B cell (primary cell): ENCODE measurements around the gene CD226. TPM values are rescaled to one million over a fixed set of nuclear protein-coding genes. Genes with fewer than 3 reads are reported as not detected.

Experiments used
- ATAC-seq: fragments of 200-7000 bp; cut with Tn5 transposase; one replicate; pipeline ENCODE4 v1.10.0; 2021; ENCODE audit warnings: low read depth, mild to moderate bottlenecking, moderate number of reproducible peaks, moderate library complexity
- CTCF ChIA-PET: fragments of 350-600 bp; sonication (Branson Sonifier 250); formaldehyde crosslinking; loops from one replicate; lab custom pipeline; 2021; ENCODE audit warnings: antibody characterized with exemption, inconsistent platforms; lab: Charles Lee
- POLR2A ChIA-PET: fragments of 350-600 bp; sonication (Branson Sonifier 250); formaldehyde crosslinking; loops from one replicate; lab custom pipeline; 2021; ENCODE audit warnings: antibody characterized with exemption; lab: Charles Lee
- DNase-seq: peaks from one replicate; pipeline ENCODE4 v3.0.0; 2013
- H2AFZ ChIP-seq: 2 replicates; pipeline ENCODE4 v1.6.1; 2012; ENCODE audit warnings: mild to moderate bottlenecking, low read depth, low read length; ENCODE audit not compliant: insufficient read depth, poor library complexity, severe bottlenecking
- H3K27ac ChIP-seq, 2 donors: 1 replicate in 1 of 2; 2 replicates in 1 of 2; pipeline ENCODE4 v1.5.1; 2012 to 2013; ENCODE audit warnings: low read length in 2 of 2, mild to moderate bottlenecking in 2 of 2, moderate library complexity in 1 of 2
- H3K27me3 ChIP-seq, 4 experiments: fragments of 200-600 bp in 1 of 4; sonication (generic) in 1 of 4; replicated peaks in 1 of 4; 1 replicate in 2 of 4; 2 replicates in 2 of 4; pipeline versions ENCODE4 v1.6.1 to v1.7.0; 2013 to 2016; ENCODE audit warnings: low read length in 3 of 4, mild to moderate bottlenecking in 2 of 4, mixed read lengths in 1 of 4, moderate library complexity in 1 of 4; ENCODE audit not compliant: insufficient read depth in 4 of 4, control insufficient read depth in 3 of 4; ENCODE audit errors: control extremely low read depth in 1 of 4
- H3K36me3 ChIP-seq, 2 experiments: replicated peaks in 1 of 2; 1 replicate in 1 of 2; 2 replicates in 1 of 2; pipeline versions ENCODE4 v1.6.1 to v1.7.1; 2013; ENCODE audit warnings: low read length in 1 of 2; ENCODE audit not compliant: insufficient read depth in 2 of 2, control insufficient read depth in 1 of 2; ENCODE audit errors: control extremely low read depth in 1 of 2, extremely low read depth in 1 of 2
- H3K4me1 ChIP-seq, 2 donors: fragments of 200-600 bp in 1 of 2; sonication (generic) in 1 of 2; 1 replicate in 1 of 2; 2 replicates in 1 of 2; pipeline versions ENCODE4 v1.5.1 to v1.6.1; 2013 to 2017; ENCODE audit warnings: low read length in 2 of 2; ENCODE audit not compliant: control insufficient read depth in 2 of 2, insufficient read depth in 2 of 2
- H3K4me2 ChIP-seq: replicated peaks from 2 replicates; pipeline ENCODE3; 2012; ENCODE audit warnings: mild to moderate bottlenecking, low read depth, low read length; ENCODE audit not compliant: poor library complexity, severe bottlenecking
- H3K4me3 ChIP-seq, 5 experiments: fragments of 200-600 bp in 1 of 5; sonication (generic) in 1 of 5; 1 replicate in 3 of 5; 2 replicates in 2 of 5; pipeline versions ENCODE4 v1.5.1 to v1.7.0; 2011 to 2016; ENCODE audit warnings: low read length in 4 of 5, mild to moderate bottlenecking in 4 of 5, low read depth in 2 of 5, control low read depth in 1 of 5, moderate library complexity in 1 of 5; ENCODE audit not compliant: insufficient read depth in 1 of 5; ENCODE audit errors: control extremely low read depth in 1 of 5, extremely low read depth in 1 of 5
- H3K79me2 ChIP-seq: fragments of 200-600 bp; sonication (generic); one replicate; pipeline ENCODE4 v1.6.0; 2016; ENCODE audit warnings: low read length; ENCODE audit not compliant: control insufficient read depth, insufficient read depth
- H3K9ac ChIP-seq: fragments of 200-600 bp; sonication (generic); 2 replicates; pipeline ENCODE4 v1.6.1; 2017; ENCODE audit warnings: mild to moderate bottlenecking, low read length, moderate library complexity
- H3K9me3 ChIP-seq, 3 donors: one replicate each; pipeline versions ENCODE4 v1.6.1 to v1.7.1; 2013; ENCODE audit warnings: low read length in 2 of 3; ENCODE audit not compliant: control insufficient read depth in 2 of 3, insufficient read depth in 1 of 3; ENCODE audit errors: control extremely low read depth in 1 of 3
- H4K20me1 ChIP-seq: 2 replicates; pipeline ENCODE4 v1.6.0; 2012; ENCODE audit warnings: mild to moderate bottlenecking, low read length; ENCODE audit not compliant: insufficient read depth, control insufficient read depth, poor library complexity, severe bottlenecking
- H3K27ac Mint-ChIP-seq: one replicate; pipeline ENCODE4 v1.8.0; 2021; ENCODE audit warnings: mixed read lengths
- H3K27me3 Mint-ChIP-seq: one replicate; pipeline ENCODE4 v1.8.0; 2021; ENCODE audit warnings: mixed read lengths
- H3K4me1 Mint-ChIP-seq: one replicate; pipeline ENCODE4 v1.8.0; 2021; ENCODE audit warnings: mixed read lengths
- H3K4me3 Mint-ChIP-seq: one replicate; pipeline ENCODE4 v1.8.0; 2021; ENCODE audit warnings: mixed read lengths
- H3K9me3 Mint-ChIP-seq: one replicate; pipeline ENCODE4 v1.8.0; 2022; ENCODE audit warnings: mixed read lengths; ENCODE audit not compliant: insufficient read depth
- EZH2 ChIP-seq: IDR thresholded peaks from 2 replicates; pipeline ENCODE4 v1.6.1; 2012; ENCODE audit warnings: borderline replicate concordance, low read depth, mild to moderate bottlenecking, moderate library complexity, low read length; ENCODE audit not compliant: insufficient read depth, poor library complexity, severe bottlenecking
- WGBS: methylation state at CpG from one replicate; pipeline ENCODE4 v1.1.5; 2013; ENCODE audit warnings: missing lambda C conversion rate; ENCODE audit not compliant: insufficient coverage; 5-methylcytosine and 5-hydroxymethylcytosine counted together
- intact Hi-C: fragments of 100-400 bp; cut with micrococcal nuclease; formaldehyde crosslinking; loops from one replicate; pipeline ENCODE4 v1.10.0; 2022
- polyA plus RNA-seq: library from polyadenylated mRNA; depleted of rRNA; stranded (reverse); fragments of >200 nt; gene quantifications from 2 replicates; pipeline ENCODE4 v1.2.3, GENCODE V29; 2012
- total RNA-seq, 2 donors: library from RNA; stranded (reverse); fragments of 120-200 nt in 1 of 2; gene quantifications; 1 replicate in 1 of 2; 2 replicates in 1 of 2; pipeline versions ENCODE4 v1.2.3 to v1.2.4, GENCODE V29; 2013 to 2022
- TF ChIP-seq, protein P1 (sequence below): fragments of 200-600 bp; IDR thresholded peaks from one replicate; pipeline ENCODE4 v1.8.0; 2022; ENCODE audit warnings: antibody characterized with exemption, mild to moderate bottlenecking

CD226 gene
- total and polyA plus RNA-seq, 2 donors (not counting 1 experiment from before 2014, with no cell fraction given): 0.78 to 2.6 TPM

DNA sequence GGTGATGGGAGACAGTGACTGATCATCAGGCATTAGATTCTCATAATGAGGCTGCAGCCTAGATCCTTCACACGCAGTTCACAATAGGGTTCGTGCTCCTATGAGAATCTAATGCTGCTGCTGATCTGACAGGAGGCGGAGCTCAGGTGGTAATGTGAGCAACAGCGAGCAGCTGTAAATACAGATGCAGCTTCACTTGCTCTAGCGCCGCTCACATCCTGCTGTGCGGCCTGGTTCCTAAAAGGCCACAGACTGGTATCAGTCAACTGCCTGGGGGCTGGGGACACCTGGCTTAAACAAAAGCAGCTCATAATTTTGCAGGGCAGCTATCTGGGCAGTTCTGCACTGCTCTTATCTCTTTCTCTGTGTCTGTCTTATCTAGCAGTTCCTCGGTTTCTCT lies 20.4 kb upstream of the CD226 start:
- H4K20me1 ChIP-seq: no peaks in the 10 kb centered on the region
- no peak for DNase-seq
- ATAC-seq: no peak
- Mint-ChIP-seq H3K4me1 (peaks cover 12% of the 10 kb centered on the region), H3K27me3 (no peaks in the 10 kb centered on the region), H3K9me3 (peaks cover 6% of the 10 kb centered on the region), H3K27ac (no peak overlapping the region), H3K4me3 (no peak overlapping the region)
- TF ChIP-seq, protein P1, sequence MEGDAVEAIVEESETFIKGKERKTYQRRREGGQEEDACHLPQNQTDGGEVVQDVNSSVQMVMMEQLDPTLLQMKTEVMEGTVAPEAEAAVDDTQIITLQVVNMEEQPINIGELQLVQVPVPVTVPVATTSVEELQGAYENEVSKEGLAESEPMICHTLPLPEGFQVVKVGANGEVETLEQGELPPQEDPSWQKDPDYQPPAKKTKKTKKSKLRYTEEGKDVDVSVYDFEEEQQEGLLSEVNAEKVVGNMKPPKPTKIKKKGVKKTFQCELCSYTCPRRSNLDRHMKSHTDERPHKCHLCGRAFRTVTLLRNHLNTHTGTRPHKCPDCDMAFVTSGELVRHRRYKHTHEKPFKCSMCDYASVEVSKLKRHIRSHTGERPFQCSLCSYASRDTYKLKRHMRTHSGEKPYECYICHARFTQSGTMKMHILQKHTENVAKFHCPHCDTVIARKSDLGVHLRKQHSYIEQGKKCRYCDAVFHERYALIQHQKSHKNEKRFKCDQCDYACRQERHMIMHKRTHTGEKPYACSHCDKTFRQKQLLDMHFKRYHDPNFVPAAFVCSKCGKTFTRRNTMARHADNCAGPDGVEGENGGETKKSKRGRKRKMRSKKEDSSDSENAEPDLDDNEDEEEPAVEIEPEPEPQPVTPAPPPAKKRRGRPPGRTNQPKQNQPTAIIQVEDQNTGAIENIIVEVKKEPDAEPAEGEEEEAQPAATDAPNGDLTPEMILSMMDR: no peak
- TF ChIP-seq EZH2: no peak
- no peak overlapping the region for H3K27ac ChIP-seq
- peaks cover 0 to 3% (median 1%) of the 10 kb centered on the region in 3 donors for H3K9me3 ChIP-seq
- H3K4me1 ChIP-seq: no peaks in the 10 kb centered on the region
- ChIA-PET CTCF (no interaction called here), POLR2A (no interaction called here)
- H3K4me2 ChIP-seq: no peak overlapping the region
- H3K4me3 ChIP-seq: no peak overlapping the region
- no peaks in the 10 kb centered on the region for H3K27me3 ChIP-seq
- H3K79me2 ChIP-seq: no peaks in the 10 kb centered on the region
- H2AFZ ChIP-seq: no peak overlapping the region
- intact Hi-C loops: no loop called here
- no peaks in the 10 kb centered on the region for H3K36me3 ChIP-seq
- 44% methylated on average over 7 of the region's 8 CpGs for WGBS
- no peak overlapping the region for H3K9ac ChIP-seq

DNA sequence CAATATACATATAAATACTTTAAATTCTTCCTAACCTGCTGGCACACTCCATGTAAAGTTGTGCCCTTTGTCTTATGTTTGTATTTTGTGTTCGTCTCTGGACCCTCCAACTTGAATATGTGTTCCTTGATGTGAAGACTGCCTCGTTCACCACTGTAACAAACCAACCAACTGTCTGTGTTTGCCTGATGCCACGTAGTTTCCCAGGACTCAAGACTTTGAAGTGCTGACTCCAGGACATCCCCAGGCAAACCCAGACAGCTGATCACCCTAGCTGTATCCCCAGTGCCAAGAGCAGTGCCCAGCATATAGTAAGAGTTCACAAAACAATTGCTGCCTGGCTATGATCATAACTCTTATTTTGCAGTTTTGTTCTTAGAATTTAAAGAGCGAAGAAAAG lies 15.5 kb upstream of the CD226 start:
- CTCF ChIA-PET: no interaction called here
- POLR2A ChIA-PET: no interaction called here
- no peaks in the 10 kb centered on the region for H3K79me2 ChIP-seq
- TF ChIP-seq, protein P1: no peak
- TF ChIP-seq EZH2: no peak
- Mint-ChIP-seq H3K4me3 (no peak overlapping the region), H3K27me3 (no peaks in the 10 kb centered on the region), H3K9me3 (no peaks in the 10 kb centered on the region), H3K27ac (no peak overlapping the region), H3K4me1 (peaks cover 8% of the 10 kb centered on the region)
- ATAC-seq (no peak), DNase-seq (no peak)
- no peaks in the 10 kb centered on the region for H3K36me3 ChIP-seq
- WGBS: 100% methylated on average over 1 of the region's 4 CpGs
- H3K27me3 ChIP-seq: no peaks in the 10 kb centered on the region
- intact Hi-C loops: no loop called here
- no peak overlapping the region for H3K9ac ChIP-seq
- H2AFZ ChIP-seq: no peak overlapping the region
- peaks cover 4 to 16% of the 10 kb centered on the region in 2 donors for H3K4me1 ChIP-seq
- no peaks in the 10 kb centered on the region for H4K20me1 ChIP-seq
- H3K27ac ChIP-seq: no peak overlapping the region
- H3K4me2 ChIP-seq: no peak overlapping the region
- no peaks in the 10 kb centered on the region for H3K9me3 ChIP-seq
- no peak overlapping the region for H3K4me3 ChIP-seq
